GM12801 (cell line): ENCODE data around the gene PHETA1.

Source experiments
- CTCF ChIP-seq: IDR thresholded peaks from one replicate; pipeline ENCODE4 v1.5.1; 2011; ENCODE audit warnings: control low read depth; ENCODE audit not compliant: insufficient read length; ENCODE audit errors: extremely low read depth

Gene PHETA1

GRCh38 chr12:111389635-111390034 lies 20.7 kb upstream of the PHETA1 start:
- no peak for TF ChIP-seq CTCF

GRCh38 chr12:111387747-111388323 lies 18.9 kb upstream of the PHETA1 start:
- no peak for TF ChIP-seq CTCF

- no peak for TF ChIP-seq CTCF
Observed at GRCh38 chr12:111386885-111387284, 18.0 kb upstream of the PHETA1 start.

- no peak for TF ChIP-seq CTCF
Observed at GRCh38 chr12:111384596-111384995, 15.7 kb upstream of the PHETA1 start.

- TF ChIP-seq CTCF = no peak
Observed at GRCh38 chr12:111379942-111380554, 11.2 kb upstream of the PHETA1 start.

GRCh38 chr12:111377440-111377839 lies 8.5 kb upstream of the PHETA1 start:
- no peak for TF ChIP-seq CTCF

GRCh38 chr12:111369496-111370220 lies 763 bp upstream of the PHETA1 start:
- TF ChIP-seq CTCF = no peak
